ENCODE results near the gene ANKRA2.

GRCh38 chr5:73514418-73514817, 51.0 kb downstream of the ANKRA2 start:
- TF ChIP-seq EZH2 (IDR thresholded peaks at IDR 0.05) (no peak), FOXP2 (optimal IDR thresholded peaks at IDR 0.05; ENCODE audit: control extremely low read depth, extremely low read length, insufficient read depth) (no peak)
